Measurements from ENCODE around the gene TRIM28.

DNA sequence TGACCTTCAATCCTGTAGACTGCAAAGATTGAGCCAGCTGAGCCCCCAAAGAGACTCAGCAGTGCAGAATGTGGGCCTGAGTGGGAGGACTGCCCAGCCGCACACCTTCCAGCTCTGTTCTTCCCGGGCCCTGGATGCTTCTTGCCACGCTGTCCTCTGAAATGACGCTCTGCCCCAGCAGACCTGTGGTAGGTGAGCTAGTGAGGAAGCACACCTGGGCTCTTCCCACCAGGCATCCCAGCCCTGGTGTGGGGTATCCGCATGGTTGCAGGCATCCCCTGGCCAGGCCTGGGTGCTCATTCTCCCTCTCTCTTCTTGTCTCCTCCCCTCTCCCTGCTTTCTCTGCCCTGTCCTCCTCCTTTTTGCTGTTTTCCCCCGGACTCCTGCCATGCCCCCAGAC, 39.1 kb downstream of the TRIM28 start:
- no peak for TF ChIP-seq POLR2AphosphoS5 (IDR thresholded peaks at IDR 0.05; ENCODE audit: borderline replicate concordance, low read depth, low read length)
- no peak for TF ChIP-seq EZH2 (IDR thresholded peaks at IDR 0.05)
- no peak for TF ChIP-seq FOXP2 (optimal IDR thresholded peaks at IDR 0.05; ENCODE audit: control extremely low read depth, extremely low read length, insufficient read depth)
